Panc1 (cell line): ENCODE measurements around the gene TOR1AIP1. TPM values are rescaled to one million over a fixed set of nuclear protein-coding genes. Genes with fewer than 3 reads are reported as not detected.

Source experiments
- ATAC-seq: fragments of 200-7000 bp; cut with Tn5 transposase; 2 replicates; pipeline ENCODE4 v1.9.1; 2020; ENCODE audit warnings: mild to moderate bottlenecking, moderate library complexity
- BruUV-seq: library from RNA; stranded (reverse); fragments of 400-500 nt; replicated peaks from 2 replicates; lab custom pipeline; 2021; lab: Mats Ljungman, UMichigan
- CTCF ChIA-PET: fragments of 300-600 bp; sonication (Branson Sonifier 250); formaldehyde crosslinking; loops from one replicate; lab custom pipeline; 2022; ENCODE audit warnings: antibody characterized with exemption; lab: Charles Lee
- POLR2A ChIA-PET: fragments of 300-600 bp; sonication (Branson Sonifier 250); formaldehyde crosslinking; loops from one replicate; lab custom pipeline; 2022; ENCODE audit warnings: antibody characterized with exemption; lab: Charles Lee
- DNase-seq: peaks from one replicate; pipeline ENCODE4 v3.0.0-alpha.2; 2010; ENCODE audit warnings: low read depth, low spot score
- H3K27ac ChIP-seq: 2 replicates; pipeline ENCODE4 v1.5.1; 2011; ENCODE audit warnings: mild to moderate bottlenecking, low read length, inconsistent platforms
- H3K27me3 ChIP-seq: fragments of 200-500 bp; sonication (Bioruptor generic); 2 replicates; pipeline ENCODE4 v1.6.0; 2014; ENCODE audit warnings: low read length, inconsistent platforms; ENCODE audit not compliant: control insufficient read depth, insufficient read depth
- H3K36me3 ChIP-seq: fragments of 200-500 bp; sonication (Bioruptor generic); 2 replicates; pipeline ENCODE4 v1.5.1; 2014; ENCODE audit warnings: inconsistent platforms, mild to moderate bottlenecking, low read length, moderate library complexity; ENCODE audit not compliant: control insufficient read depth, insufficient read depth
- H3K4me1 ChIP-seq: 2 replicates; pipeline ENCODE4 v1.5.1; 2011; ENCODE audit warnings: inconsistent platforms, mild to moderate bottlenecking, low read length, moderate library complexity; ENCODE audit not compliant: control insufficient read depth, insufficient read depth
- H3K4me3 ChIP-seq, 2 experiments: 2 replicates each; pipeline ENCODE4 v1.5.1; 2011 to 2012; ENCODE audit warnings: low read depth in 2 of 2, low read length in 2 of 2, mild to moderate bottlenecking in 2 of 2, inconsistent platforms in 1 of 2, moderate library complexity in 1 of 2
- H3K9me3 ChIP-seq: fragments of 200-500 bp; sonication (Bioruptor generic); 2 replicates; pipeline ENCODE4 v1.5.1; 2014; ENCODE audit warnings: low read depth, mild to moderate bottlenecking, inconsistent platforms, low read length, moderate library complexity; ENCODE audit not compliant: control insufficient read depth, insufficient read depth
- CTCF ChIP-seq: fragments of 450-650 bp; IDR thresholded peaks from 2 replicates; pipeline ENCODE4 v1.5.1; 2017; ENCODE audit warnings: mild to moderate bottlenecking
- POLR2AphosphoS5 ChIP-seq: IDR thresholded peaks from 2 replicates; pipeline ENCODE4 v1.6.1; 2012; ENCODE audit warnings: mild to moderate bottlenecking, low read depth, low read length, moderate library complexity
- REST ChIP-seq, 2 experiments: IDR thresholded peaks; 2 replicates each; pipeline ENCODE4 v1.6.1; 2011 to 2012; ENCODE audit warnings: low read depth in 2 of 2, control low read depth in 1 of 2, low read length in 1 of 2, mild to moderate bottlenecking in 1 of 2, moderate library complexity in 1 of 2; ENCODE audit not compliant: insufficient read depth in 1 of 2
- SIN3A ChIP-seq: IDR thresholded peaks from 2 replicates; pipeline ENCODE4 v1.6.1; 2012; ENCODE audit warnings: low read depth, mild to moderate bottlenecking, low read length, moderate library complexity, borderline replicate concordance; ENCODE audit not compliant: insufficient read depth
- TCF7L2 ChIP-seq: IDR thresholded peaks from 2 replicates; pipeline ENCODE4 v1.6.1; 2011; ENCODE audit warnings: mild to moderate bottlenecking, low read depth, low read length, inconsistent platforms
- in situ Hi-C: cut with HindIII; loops from 2 replicates; pipeline ENCODE4 v1.10.0; 2016; ENCODE audit warnings: low sequenced_read_pairs, low pct_unique_long_range_greater_than_20kb
- intact Hi-C: fragments of 100-400 bp; cut with micrococcal nuclease; formaldehyde crosslinking; loops from one replicate; pipeline ENCODE4 v1.10.0; 2022; ENCODE audit not compliant: unreplicated experiment
- total RNA-seq: library from RNA; stranded (reverse); gene quantifications from one replicate; pipeline ENCODE4 v1.2.1, GENCODE V29; 2021; ENCODE audit not compliant: unreplicated experiment

The TOR1AIP1 gene
- total RNA-seq, 1 experiment from 2014 or later = 62.0 TPM

GRCh38 chr1:179951383-179952144 lies 69.5 kb downstream of the TOR1AIP1 start:
- Histone ChIP-seq H3K36me3 (no peaks in the 10 kb centered on the region), H3K4me1 (peaks cover 5% of the 10 kb centered on the region), H3K9me3 (no peaks in the 10 kb centered on the region), H3K27ac (peak overlapping the region; percentile 26; the same call in 1 of the 2 replicates), H3K4me3 (no peak overlapping the region), H3K27me3 (no peaks in the 10 kb centered on the region)
- intact Hi-C loops (no loop called here), in situ Hi-C loops (no loop called here)
- ChIA-PET CTCF (no interaction called here), POLR2A (interaction anchor here (0.5 to 0.6 kb wide), 2 partner anchors 11 to 52 kb away, joined by 3 to 4 read pairs; no protein-coding TSS in a partner anchor)
- BruUV-seq = no TSS peak
- no peak for TF ChIP-seq SIN3A
- TF ChIP-seq POLR2AphosphoS5 = no peak
- no peak for TF ChIP-seq REST (IDR thresholded peaks at IDR 0.05; ENCODE audit: insufficient read depth in 1 of 2, low read depth in 2 of 2, low read length in 1 of 2)
- TF ChIP-seq TCF7L2 = no peak
- TF ChIP-seq CTCF = no peak
- ATAC-seq (no peak), DNase-seq (no peak)

DNA sequence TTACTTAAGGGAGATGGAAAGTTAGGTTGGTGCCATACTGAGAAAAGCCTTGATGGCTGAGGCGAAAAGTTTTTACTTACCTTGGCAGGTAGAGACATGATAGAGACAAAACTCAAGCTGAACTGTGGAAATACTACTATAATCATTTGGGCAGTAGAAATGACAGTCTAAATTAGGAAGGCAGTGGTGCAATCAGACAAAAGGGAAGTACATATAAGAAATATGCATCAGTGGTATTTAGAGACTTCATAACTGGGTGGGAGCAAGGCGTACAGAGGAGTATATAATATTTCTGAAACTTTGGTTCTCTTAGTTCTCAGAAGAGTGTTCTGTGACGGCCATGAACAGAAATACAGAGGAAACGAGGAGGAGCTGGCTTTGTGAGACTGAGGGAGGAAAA lies 70.1 kb downstream of the TOR1AIP1 start:
- Histone ChIP-seq H3K4me3 (no peak overlapping the region), H3K36me3 (no peaks in the 10 kb centered on the region), H3K4me1 (peaks cover 10% of the 10 kb centered on the region), H3K9me3 (no peaks in the 10 kb centered on the region), H3K27ac (peak overlapping the region; percentile 26; the same call in 1 of the 2 replicates), H3K27me3 (no peaks in the 10 kb centered on the region)
- TF ChIP-seq SIN3A = no peak
- no peak for TF ChIP-seq TCF7L2
- no peak for TF ChIP-seq REST (IDR thresholded peaks at IDR 0.05; ENCODE audit: insufficient read depth in 1 of 2, low read depth in 2 of 2, low read length in 1 of 2)
- TF ChIP-seq CTCF = no peak
- no peak for TF ChIP-seq POLR2AphosphoS5
- BruUV-seq = no TSS peak
- ChIA-PET CTCF (no interaction called here), POLR2A (no interaction called here)
- intact Hi-C loops (no loop called here), in situ Hi-C loops (no loop called here)
- ATAC-seq (no peak), DNase-seq (no peak)
